Endothelial cell of umbilical vein (primary cell): ENCODE measurements around the gene KIAA1671. TPM values are rescaled to one million over a fixed set of nuclear protein-coding genes. Genes with fewer than 3 reads are reported as not detected.

Experiments used
- BruUV-seq: library from RNA; stranded (reverse); fragments of 400-500 nt; replicated peaks from 2 replicates; lab custom pipeline; 2021; lab: Mats Ljungman, UMichigan
- CTCF ChIA-PET: fragments of 300-600, 350-600 bp; sonication (Branson Sonifier 250); formaldehyde crosslinking; loops from one replicate; lab custom pipeline; 2021; ENCODE audit warnings: antibody characterized with exemption, inconsistent platforms; lab: Charles Lee
- POLR2A ChIA-PET: fragments of 300-600, 350-600 bp; sonication (Branson Sonifier 250); formaldehyde crosslinking; loops from one replicate; lab custom pipeline; 2021; ENCODE audit warnings: antibody characterized with exemption, inconsistent platforms; lab: Charles Lee
- DNase-seq: peaks from one replicate; pipeline ENCODE4 v3.0.0-alpha.2; 2011; ENCODE audit warnings: low read depth, low spot score
- FAIRE-seq: peaks from 2 replicates; lab custom pipeline; 2011; peaks lifted over from hg19 to GRCh38; lab: Jason Lieb, UNC
- H2AFZ ChIP-seq: 2 replicates; pipeline ENCODE4 v1.6.0; 2012; ENCODE audit warnings: low read depth, low read length, control low read depth, inconsistent platforms
- H3K27ac ChIP-seq: 2 replicates; pipeline ENCODE4 v1.5.1; 2011; ENCODE audit warnings: low read depth, mild to moderate bottlenecking, control low read depth, low read length, moderate library complexity; ENCODE audit not compliant: insufficient read depth
- H3K27me3 ChIP-seq, 2 experiments: 2 replicates each; pipeline versions ENCODE4 v1.6.0 to v1.6.1; 2011; ENCODE audit warnings: low read length in 2 of 2, mixed read lengths in 1 of 2; ENCODE audit not compliant: control insufficient read depth in 2 of 2, insufficient read depth in 2 of 2
- H3K36me3 ChIP-seq, 2 experiments: 2 replicates in 1 of 2; 3 replicates in 1 of 2; pipeline ENCODE4 v1.5.1; 2011; ENCODE audit warnings: low read length in 2 of 2, mild to moderate bottlenecking in 1 of 2, moderate library complexity in 1 of 2; ENCODE audit not compliant: control insufficient read depth in 2 of 2, insufficient read depth in 2 of 2; ENCODE audit errors: extremely low read depth in 1 of 2
- H3K4me1 ChIP-seq: 3 replicates; pipeline ENCODE4 v1.5.1; 2011; ENCODE audit warnings: mild to moderate bottlenecking, low read length; ENCODE audit not compliant: control insufficient read depth, insufficient read depth; ENCODE audit errors: extremely low read depth
- H3K4me2 ChIP-seq: 2 replicates; pipeline ENCODE4 v1.6.1; 2011; ENCODE audit warnings: low read length, control low read depth, mixed read lengths; ENCODE audit not compliant: insufficient read depth
- H3K4me3 ChIP-seq, 3 experiments: fragments of 200-600 bp in 1 of 3; sonication (generic), shearing (Covaris generic) in 1 of 3; replicated peaks in 1 of 3; 2 replicates each; pipeline ENCODE4 v1.5.1; 2011 to 2016; ENCODE audit warnings: control low read depth in 3 of 3, low read length in 3 of 3, mild to moderate bottlenecking in 2 of 3, inconsistent platforms in 1 of 3, low read depth in 1 of 3, moderate library complexity in 1 of 3; ENCODE audit not compliant: insufficient read depth in 1 of 3
- H3K79me2 ChIP-seq: 2 replicates; pipeline ENCODE4 v1.6.0; 2012; ENCODE audit warnings: low read length, inconsistent platforms; ENCODE audit not compliant: control insufficient read depth, insufficient read depth
- H3K9ac ChIP-seq: replicated peaks from 2 replicates; pipeline ENCODE3; 2011; ENCODE audit warnings: low read length, control low read depth; ENCODE audit not compliant: insufficient read depth; ENCODE audit errors: extremely low read depth
- H3K9me1 ChIP-seq: replicated peaks from 3 replicates; pipeline ENCODE4 v1.6.0; 2011; ENCODE audit warnings: mild to moderate bottlenecking, low read length; ENCODE audit not compliant: control insufficient read depth, insufficient read depth; ENCODE audit errors: extremely low read depth
- H3K9me3 ChIP-seq: replicated peaks from 2 replicates; pipeline ENCODE4 v1.5.1; 2012; ENCODE audit warnings: low read length, inconsistent platforms; ENCODE audit not compliant: control insufficient read depth, insufficient read depth
- H4K20me1 ChIP-seq: replicated peaks from 2 replicates; pipeline ENCODE3; 2011; ENCODE audit warnings: mild to moderate bottlenecking, low read length; ENCODE audit not compliant: control insufficient read depth, insufficient read depth; ENCODE audit errors: extremely low read depth
- CTCF ChIP-seq, 2 donors: IDR thresholded peaks; 1 replicate in 1 of 2; 2 replicates in 1 of 2; pipeline ENCODE4 v1.5.1; 2011; ENCODE audit warnings: low read length in 2 of 2, mild to moderate bottlenecking in 2 of 2, moderate library complexity in 2 of 2, control low read depth in 1 of 2, inconsistent platforms in 1 of 2, low read depth in 1 of 2; ENCODE audit not compliant: insufficient read depth in 1 of 2; ENCODE audit errors: extremely low read depth in 1 of 2
- JUN ChIP-seq: IDR thresholded peaks from 2 replicates; pipeline ENCODE4 v1.6.1; 2011; ENCODE audit warnings: borderline replicate concordance, low read depth; ENCODE audit not compliant: insufficient read length, insufficient read depth
- MYC ChIP-seq: IDR thresholded peaks from one replicate; pipeline ENCODE4 v1.6.1; 2011; ENCODE audit warnings: mild to moderate bottlenecking, low read depth, low read length
- POLR2A ChIP-seq: IDR thresholded peaks from 2 replicates; pipeline ENCODE4 v1.6.1; 2012; ENCODE audit warnings: low read depth, mild to moderate bottlenecking, control low read depth, low read length
- POLR2AphosphoS5 ChIP-seq: IDR thresholded peaks from 2 replicates; pipeline ENCODE4 v1.6.1; 2012; ENCODE audit warnings: low read depth, mild to moderate bottlenecking, control low read depth, low read length, moderate library complexity; ENCODE audit not compliant: insufficient read depth
- dilution Hi-C: fragments of 300-500 bp; cut with MboI; formaldehyde crosslinking; loops from one replicate; pipeline ENCODE4 v1.15.0; 2019; ENCODE audit warnings: low sequenced_read_pairs; ENCODE audit not compliant: extremely low pct_ligation_motif_present
- intact Hi-C: fragments of 100-400 bp; cut with micrococcal nuclease; formaldehyde crosslinking; loops from one replicate; pipeline ENCODE4 v1.10.0; 2022
- polyA plus RNA-seq, 4 experiments: library from polyadenylated mRNA; depleted of rRNA in 3 of 4; stranded (reverse) in 3 of 4; unstranded in 1 of 4; fragments of >200 nt; gene quantifications; 2 replicates each; pipeline versions ENCODE4 v1.2.1 to v1.2.3, GENCODE V29; 2011 to 2012; ENCODE audit warnings: missing spikeins in 1 of 4
- total RNA-seq: library from RNA; stranded (reverse); gene quantifications from 2 replicates; pipeline ENCODE4 v1.2.3, GENCODE V29; 2021
- TF ChIP-seq, protein P1 (sequence below): IDR thresholded peaks from 2 replicates; pipeline ENCODE4 v1.6.1; 2011; ENCODE audit not compliant: insufficient read depth, insufficient read length

The KIAA1671 gene
- total and polyA plus RNA-seq, 2 donors (not counting 3 experiments of a cell fraction or from before 2014, with no cell fraction given), result 23.1 to 85.1 TPM

DNA sequence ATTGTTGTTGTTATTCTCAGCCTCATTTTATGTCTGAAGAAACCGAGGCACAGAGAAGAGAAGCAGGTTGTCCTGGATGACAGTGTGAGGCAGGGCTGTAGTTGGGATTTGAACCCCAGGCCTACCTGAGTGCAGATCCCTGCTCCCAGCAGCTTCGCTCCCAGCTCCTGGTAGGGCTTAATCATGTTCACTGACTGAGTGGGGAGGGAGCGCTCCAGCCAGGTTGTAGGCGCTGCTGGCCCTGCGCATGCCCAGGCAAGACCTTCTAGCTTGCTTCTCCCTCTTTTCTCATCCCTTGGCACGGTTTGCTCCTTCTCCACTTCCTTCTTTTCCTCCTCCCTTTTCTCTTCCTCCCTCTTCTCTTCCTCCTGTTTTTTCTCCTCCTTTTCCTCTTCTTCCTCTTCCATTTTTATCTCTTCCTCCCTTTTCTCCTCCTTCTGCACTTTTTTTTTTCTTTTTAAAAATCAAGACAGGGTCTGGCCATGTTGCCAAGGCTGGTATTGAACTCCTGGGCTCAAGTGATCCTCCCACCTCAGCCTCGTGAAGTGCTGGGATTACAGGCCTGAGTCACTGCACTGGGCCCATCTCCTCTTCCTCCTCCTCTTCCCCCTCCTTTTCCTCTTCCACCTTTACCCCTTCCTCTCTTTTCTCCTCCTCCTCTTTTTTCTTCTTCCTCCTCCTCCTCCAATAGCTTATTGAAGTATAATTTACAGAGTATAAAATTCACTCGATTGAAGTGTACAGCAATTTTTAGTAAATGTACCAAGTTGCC lies 109.3 kb downstream of the KIAA1671 start:
- dilution Hi-C loops (no loop called here), intact Hi-C loops (no loop called here)
- no peak for TF ChIP-seq JUN
- TF ChIP-seq CTCF (IDR thresholded peaks at IDR 0.05; ENCODE audit: extremely low read depth in 1 of 2, insufficient read depth in 1 of 2, low read depth in 1 of 2, low read length in 2 of 2), result no peak
- no peak for TF ChIP-seq POLR2AphosphoS5
- no peak for TF ChIP-seq POLR2A
- no peak for TF ChIP-seq MYC
- TF ChIP-seq, protein P1, sequence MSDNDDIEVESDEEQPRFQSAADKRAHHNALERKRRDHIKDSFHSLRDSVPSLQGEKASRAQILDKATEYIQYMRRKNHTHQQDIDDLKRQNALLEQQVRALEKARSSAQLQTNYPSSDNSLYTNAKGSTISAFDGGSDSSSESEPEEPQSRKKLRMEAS, result no peak
- Histone ChIP-seq H3K9me3 (no peaks in the 10 kb centered on the region), H3K9me1 (no peaks in the 10 kb centered on the region), H3K4me3 (no peak overlapping the region), H3K9ac (no peak overlapping the region), H3K36me3 (no peaks in the 10 kb centered on the region), H2AFZ (no peak overlapping the region), H3K4me1 (peaks cover 13% of the 10 kb centered on the region), H3K27ac (peak overlapping the region; percentile 4), H4K20me1 (no peaks in the 10 kb centered on the region), H3K27me3 (no peaks in the 10 kb centered on the region), H3K4me2 (no peak overlapping the region), H3K79me2 (no peaks in the 10 kb centered on the region)
- DNase-seq (peak; percentile 25), FAIRE-seq (peak; percentile 42)
- ChIA-PET POLR2A (no interaction called here), CTCF (interaction anchor here (0.8 to 1.9 kb wide), 2 partner anchors 13 to 658 kb away, joined by 3 to 4 read pairs; no protein-coding TSS in a partner anchor)
- BruUV-seq, result no TSS peak
